Panc1 (cell line): ENCODE data around the gene MSH3. TPM values are rescaled to one million over a fixed set of nuclear protein-coding genes. Genes with fewer than 3 reads are reported as not detected.

Experiments
- ATAC-seq: fragments of 200-7000 bp; cut with Tn5 transposase; 2 replicates; pipeline ENCODE4 v1.9.1; 2020; ENCODE audit warnings: mild to moderate bottlenecking, moderate library complexity
- BruUV-seq: library from RNA; stranded (reverse); fragments of 400-500 nt; replicated peaks from 2 replicates; lab custom pipeline; 2021; lab: Mats Ljungman, UMichigan
- CTCF ChIA-PET: fragments of 300-600 bp; sonication (Branson Sonifier 250); formaldehyde crosslinking; loops from one replicate; lab custom pipeline; 2022; ENCODE audit warnings: antibody characterized with exemption; lab: Charles Lee
- POLR2A ChIA-PET: fragments of 300-600 bp; sonication (Branson Sonifier 250); formaldehyde crosslinking; loops from one replicate; lab custom pipeline; 2022; ENCODE audit warnings: antibody characterized with exemption; lab: Charles Lee
- DNase-seq: peaks from one replicate; pipeline ENCODE4 v3.0.0-alpha.2; 2010; ENCODE audit warnings: low read depth, low spot score
- H3K27ac ChIP-seq: 2 replicates; pipeline ENCODE4 v1.5.1; 2011; ENCODE audit warnings: mild to moderate bottlenecking, low read length, inconsistent platforms
- H3K27me3 ChIP-seq: fragments of 200-500 bp; sonication (Bioruptor generic); 2 replicates; pipeline ENCODE4 v1.6.0; 2014; ENCODE audit warnings: low read length, inconsistent platforms; ENCODE audit not compliant: control insufficient read depth, insufficient read depth
- H3K36me3 ChIP-seq: fragments of 200-500 bp; sonication (Bioruptor generic); 2 replicates; pipeline ENCODE4 v1.5.1; 2014; ENCODE audit warnings: inconsistent platforms, mild to moderate bottlenecking, low read length, moderate library complexity; ENCODE audit not compliant: control insufficient read depth, insufficient read depth
- H3K4me1 ChIP-seq: 2 replicates; pipeline ENCODE4 v1.5.1; 2011; ENCODE audit warnings: inconsistent platforms, mild to moderate bottlenecking, low read length, moderate library complexity; ENCODE audit not compliant: control insufficient read depth, insufficient read depth
- H3K4me3 ChIP-seq, 2 experiments: 2 replicates each; pipeline ENCODE4 v1.5.1; 2011 to 2012; ENCODE audit warnings: low read depth in 2 of 2, low read length in 2 of 2, mild to moderate bottlenecking in 2 of 2, inconsistent platforms in 1 of 2, moderate library complexity in 1 of 2
- H3K9me3 ChIP-seq: fragments of 200-500 bp; sonication (Bioruptor generic); 2 replicates; pipeline ENCODE4 v1.5.1; 2014; ENCODE audit warnings: low read depth, mild to moderate bottlenecking, inconsistent platforms, low read length, moderate library complexity; ENCODE audit not compliant: control insufficient read depth, insufficient read depth
- CTCF ChIP-seq: fragments of 450-650 bp; IDR thresholded peaks from 2 replicates; pipeline ENCODE4 v1.5.1; 2017; ENCODE audit warnings: mild to moderate bottlenecking
- POLR2AphosphoS5 ChIP-seq: IDR thresholded peaks from 2 replicates; pipeline ENCODE4 v1.6.1; 2012; ENCODE audit warnings: mild to moderate bottlenecking, low read depth, low read length, moderate library complexity
- REST ChIP-seq, 2 experiments: IDR thresholded peaks; 2 replicates each; pipeline ENCODE4 v1.6.1; 2011 to 2012; ENCODE audit warnings: low read depth in 2 of 2, control low read depth in 1 of 2, low read length in 1 of 2, mild to moderate bottlenecking in 1 of 2, moderate library complexity in 1 of 2; ENCODE audit not compliant: insufficient read depth in 1 of 2
- SIN3A ChIP-seq: IDR thresholded peaks from 2 replicates; pipeline ENCODE4 v1.6.1; 2012; ENCODE audit warnings: low read depth, mild to moderate bottlenecking, low read length, moderate library complexity, borderline replicate concordance; ENCODE audit not compliant: insufficient read depth
- TCF7L2 ChIP-seq: IDR thresholded peaks from 2 replicates; pipeline ENCODE4 v1.6.1; 2011; ENCODE audit warnings: mild to moderate bottlenecking, low read depth, low read length, inconsistent platforms
- in situ Hi-C: cut with HindIII; loops from 2 replicates; pipeline ENCODE4 v1.10.0; 2016; ENCODE audit warnings: low sequenced_read_pairs, low pct_unique_long_range_greater_than_20kb
- intact Hi-C: fragments of 100-400 bp; cut with micrococcal nuclease; formaldehyde crosslinking; loops from one replicate; pipeline ENCODE4 v1.10.0; 2022; ENCODE audit not compliant: unreplicated experiment
- total RNA-seq: library from RNA; stranded (reverse); gene quantifications from one replicate; pipeline ENCODE4 v1.2.1, GENCODE V29; 2021; ENCODE audit not compliant: unreplicated experiment

Gene MSH3
- total RNA-seq, 1 experiment from 2014 or later = 18.9 TPM

- H3K4me3 ChIP-seq = no peak overlapping the region
- TF ChIP-seq CTCF = no peak
- no peak for TF ChIP-seq POLR2AphosphoS5
- no peak for TF ChIP-seq TCF7L2
- TF ChIP-seq SIN3A = no peak
- TF ChIP-seq REST (IDR thresholded peaks at IDR 0.05; ENCODE audit: insufficient read depth in 1 of 2, low read depth in 2 of 2, low read length in 1 of 2) = no peak
Measured at GRCh38 chr5:80760680-80761079, 106.2 kb downstream of the MSH3 start.

DNA sequence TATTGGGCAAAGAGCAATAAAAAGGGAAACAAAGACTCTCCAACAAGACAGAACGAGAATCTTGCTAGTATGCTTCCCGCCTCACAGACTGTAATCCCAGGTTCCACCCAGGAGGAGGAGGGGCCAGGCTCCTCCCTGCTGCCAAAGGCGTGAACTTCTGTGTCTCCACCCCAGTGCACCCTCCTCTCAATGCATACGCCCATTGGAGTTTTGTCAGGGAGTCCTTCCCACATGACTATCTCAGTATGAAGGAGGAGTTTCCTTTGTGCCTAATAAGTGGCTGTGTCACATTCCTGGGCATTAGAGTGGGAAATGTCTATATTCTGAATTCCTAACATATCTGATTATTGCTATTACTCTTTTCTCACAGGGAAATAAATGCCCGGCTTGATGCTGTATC, 106.7 kb downstream of the MSH3 start:
- CTCF ChIA-PET = no interaction called here
- intact Hi-C loops = no loop called here
- BruUV-seq = no TSS peak
- no peaks in the 10 kb centered on the region for H3K9me3 ChIP-seq
- H3K27me3 ChIP-seq = no peaks in the 10 kb centered on the region
- no peak for ATAC-seq
- DNase-seq = no peak
- peaks cover 2% of the 10 kb centered on the region; the same call in 1 of the 2 replicates for H3K36me3 ChIP-seq
- H3K27ac ChIP-seq = no peak overlapping the region
- TF ChIP-seq TCF7L2 (no peak), POLR2AphosphoS5 (no peak), REST (IDR thresholded peaks at IDR 0.05; ENCODE audit: insufficient read depth in 1 of 2, low read depth in 2 of 2, low read length in 1 of 2) (no peak), SIN3A (no peak), CTCF (no peak)
- no peaks in the 10 kb centered on the region for H3K4me1 ChIP-seq
- in situ Hi-C loops = no loop called here
- no peak overlapping the region for H3K4me3 ChIP-seq
- POLR2A ChIA-PET = interaction anchor here (0.8 kb wide), 1 partner anchor 14 kb away, joined by 4 read pairs; no protein-coding TSS in a partner anchor

More at GRCh38 chr5:80760680-80761079, 106.2 kb downstream of the MSH3 start:
- CTCF ChIA-PET = no interaction called here
- DNase-seq (no peak), ATAC-seq (no peak)
- Histone ChIP-seq H3K4me1 (no peaks in the 10 kb centered on the region), H3K27me3 (no peaks in the 10 kb centered on the region), H3K36me3 (peaks cover 2% of the 10 kb centered on the region; the same call in 1 of the 2 replicates), H3K9me3 (no peaks in the 10 kb centered on the region), H3K27ac (no peak overlapping the region)
- no TSS peak for BruUV-seq
- intact Hi-C loops = no loop called here
- POLR2A ChIA-PET = no interaction called here
- in situ Hi-C loops = no loop called here
